HCT116 (cell line): ENCODE measurements around the gene ABCB1. TPM values are rescaled to one million over a fixed set of nuclear protein-coding genes. Genes with fewer than 3 reads are reported as not detected.

Experiments
- ATAC-seq: fragments of 200-7000 bp; cut with Tn5 transposase; 2 replicates; pipeline ENCODE4 v1.9.1; 2020; ENCODE audit warnings: mild to moderate bottlenecking, moderate library complexity
- BruUV-seq: library from RNA; stranded (reverse); fragments of 400-500 nt; replicated peaks from 2 replicates; lab custom pipeline; 2021; lab: Mats Ljungman, UMichigan
- CTCF ChIA-PET: fragments of 300-600 bp; sonication (Branson Sonifier 250); formaldehyde crosslinking; loops from one replicate; lab custom pipeline; 2021; ENCODE audit warnings: antibody characterized with exemption; lab: Charles Lee
- POLR2A ChIA-PET: fragments of 300-600, 350-600 bp; sonication (Branson Sonifier 250); formaldehyde crosslinking; loops from one replicate; lab custom pipeline; 2021; ENCODE audit warnings: antibody characterized with exemption; lab: Charles Lee
- RAD21 ChIA-PET, 2 experiments: fragments of 300-600 bp; sonication (Branson Sonifier 250); formaldehyde crosslinking; loops; one replicate each; lab custom pipeline; 2023; ENCODE audit warnings: low total read pairs in 2 of 2; ENCODE audit not compliant: uncharacterized antibody in 2 of 2, unreplicated experiment in 2 of 2, low non-redundant PET in 1 of 2; lab: Charles Lee
- DNase-seq: peaks from one replicate; pipeline ENCODE4 v3.0.0-alpha.2; 2010; ENCODE audit warnings: low read depth, low spot score
- H2AFZ ChIP-seq: fragments of 200-600 bp; shearing (Covaris generic), sonication (generic); 2 replicates; pipeline ENCODE4 v1.6.1; 2017; ENCODE audit warnings: low read depth, mixed run types, mixed read lengths, antibody characterized with exemption, low read length; ENCODE audit not compliant: poor library complexity, severe bottlenecking
- H3K27ac ChIP-seq: 2 replicates; pipeline ENCODE4 v1.5.1; 2012; ENCODE audit warnings: low read depth, low read length
- H3K27me3 ChIP-seq: fragments of 200-600 bp; sonication (generic); 2 replicates; pipeline ENCODE4 v1.6.1; 2016; ENCODE audit warnings: mixed run types, low read length, mixed read lengths; ENCODE audit not compliant: insufficient read depth
- H3K36me3 ChIP-seq, 2 experiments: fragments of 200-500 bp in 1 of 2; fragments of 200-600 bp in 1 of 2; sonication (Bioruptor generic) in 1 of 2; sonication (generic) in 1 of 2; 2 replicates each; pipeline versions ENCODE4 v1.5.1 to v1.6.1; 2014 to 2016; ENCODE audit warnings: low read length in 2 of 2, inconsistent platforms in 1 of 2, mixed read lengths in 1 of 2, mixed run types in 1 of 2; ENCODE audit not compliant: insufficient read depth in 2 of 2, control insufficient read depth in 1 of 2
- H3K4me1 ChIP-seq, 2 experiments: fragments of 200-600 bp in 1 of 2; sonication (generic) in 1 of 2; 2 replicates each; pipeline versions ENCODE4 v1.5.1 to v1.6.1; 2012 to 2017; ENCODE audit warnings: low read length in 2 of 2, inconsistent platforms in 1 of 2, mild to moderate bottlenecking in 1 of 2, mixed read lengths in 1 of 2, mixed run types in 1 of 2, moderate library complexity in 1 of 2; ENCODE audit not compliant: insufficient read depth in 2 of 2, control insufficient read depth in 1 of 2
- H3K4me2 ChIP-seq: fragments of 200-600 bp; sonication (generic); 2 replicates; pipeline ENCODE4 v1.6.1; 2017; ENCODE audit warnings: mixed run types, low read length, mixed read lengths
- H3K4me3 ChIP-seq, 2 experiments: fragments of 200-600 bp in 1 of 2; sonication (generic) in 1 of 2; replicated peaks in 1 of 2; 2 replicates each; pipeline ENCODE4 v1.5.1; 2011 to 2016; ENCODE audit warnings: low read length in 2 of 2, control low read depth in 1 of 2, low read depth in 1 of 2, mild to moderate bottlenecking in 1 of 2, mixed read lengths in 1 of 2, mixed run types in 1 of 2
- H3K79me2 ChIP-seq: fragments of 200-600 bp; sonication (generic); 2 replicates; pipeline ENCODE4 v1.6.1; 2017; ENCODE audit warnings: mild to moderate bottlenecking, mixed run types, low read length, moderate library complexity, mixed read lengths; ENCODE audit not compliant: insufficient read depth
- H3K9ac ChIP-seq: fragments of 200-600 bp; sonication (generic); 2 replicates; pipeline ENCODE4 v1.6.1; 2016; ENCODE audit warnings: low read length, mixed read lengths
- H3K9me2 ChIP-seq: fragments of 200-600 bp; sonication (generic), shearing (Covaris generic); 2 replicates; pipeline ENCODE4 v1.6.1; 2017; ENCODE audit warnings: mixed run types, mild to moderate bottlenecking, moderate library complexity; ENCODE audit not compliant: insufficient read depth
- H3K9me3 ChIP-seq, 2 experiments: fragments of 200-500 bp in 1 of 2; fragments of 200-600 bp in 1 of 2; sonication (Bioruptor generic) in 1 of 2; sonication (generic) in 1 of 2; 2 replicates each; pipeline ENCODE4 v1.6.1; 2014 to 2017; ENCODE audit warnings: low read length in 2 of 2, mixed read lengths in 2 of 2, inconsistent platforms in 1 of 2, low read depth in 1 of 2, mild to moderate bottlenecking in 1 of 2, mixed run types in 1 of 2, moderate library complexity in 1 of 2; ENCODE audit not compliant: control insufficient read depth in 1 of 2, insufficient read depth in 1 of 2
- H4K20me1 ChIP-seq: fragments of 200-600 bp; sonication (generic), shearing (Covaris generic); 2 replicates; pipeline ENCODE4 v1.6.1; 2017; ENCODE audit warnings: mixed run types, mild to moderate bottlenecking, moderate library complexity; ENCODE audit not compliant: insufficient read depth
- CEBPB ChIP-seq: IDR thresholded peaks from 2 replicates; pipeline ENCODE4 v1.6.1; 2012; ENCODE audit warnings: low read depth
- ELF1 ChIP-seq: IDR thresholded peaks from 2 replicates; pipeline ENCODE4 v1.6.1; 2012; ENCODE audit warnings: low read depth, borderline replicate concordance
- EZH2 ChIP-seq: fragments of 200-600 bp; sonication (generic); IDR thresholded peaks from 2 replicates; pipeline ENCODE4 v1.6.1; 2017; ENCODE audit warnings: antibody characterized with exemption, mixed run types
- JUND ChIP-seq: IDR thresholded peaks from 2 replicates; pipeline ENCODE4 v1.6.1; 2012
- RAD21 ChIP-seq: IDR thresholded peaks from 2 replicates; pipeline ENCODE4 v1.6.1; 2012; ENCODE audit warnings: low read depth, mild to moderate bottlenecking
- intact Hi-C: fragments of 100-400 bp; cut with micrococcal nuclease; formaldehyde crosslinking; loops from 2 replicates; pipeline ENCODE4 v1.10.0; 2022
- total RNA-seq: library from RNA; stranded (reverse); gene quantifications from one replicate; pipeline ENCODE4 v1.2.1, GENCODE V29; 2021; ENCODE audit not compliant: unreplicated experiment
- TF ChIP-seq, protein P1 (sequence below): IDR thresholded peaks from 2 replicates; pipeline ENCODE4 v1.6.1; 2012
- TF ChIP-seq, protein P2 (sequence below), 3 experiments: fragments of 200-600 bp in 1 of 3; sonication (generic) in 1 of 3; IDR thresholded peaks in 2 of 3; conservative IDR thresholded peaks in 1 of 3; 2 replicates each; pipeline ENCODE4 v1.5.1; 2012 to 2017; ENCODE audit warnings: low read depth in 2 of 3, low read length in 2 of 3, antibody characterized with exemption in 1 of 3, borderline replicate concordance in 1 of 3, control low read depth in 1 of 3, mild to moderate bottlenecking in 1 of 3, mixed read lengths in 1 of 3, mixed run types in 1 of 3, moderate library complexity in 1 of 3; ENCODE audit not compliant: insufficient read depth in 1 of 3
- TF ChIP-seq, protein P3 (sequence below): IDR thresholded peaks from 2 replicates; pipeline ENCODE4 v1.6.1; 2011; ENCODE audit warnings: mild to moderate bottlenecking, low read length, moderate library complexity; ENCODE audit not compliant: insufficient replicate concordance; ENCODE audit errors: extremely low read depth

The ABCB1 gene
- total RNA-seq, 1 experiment from 2014 or later = 1.8 TPM

DNA sequence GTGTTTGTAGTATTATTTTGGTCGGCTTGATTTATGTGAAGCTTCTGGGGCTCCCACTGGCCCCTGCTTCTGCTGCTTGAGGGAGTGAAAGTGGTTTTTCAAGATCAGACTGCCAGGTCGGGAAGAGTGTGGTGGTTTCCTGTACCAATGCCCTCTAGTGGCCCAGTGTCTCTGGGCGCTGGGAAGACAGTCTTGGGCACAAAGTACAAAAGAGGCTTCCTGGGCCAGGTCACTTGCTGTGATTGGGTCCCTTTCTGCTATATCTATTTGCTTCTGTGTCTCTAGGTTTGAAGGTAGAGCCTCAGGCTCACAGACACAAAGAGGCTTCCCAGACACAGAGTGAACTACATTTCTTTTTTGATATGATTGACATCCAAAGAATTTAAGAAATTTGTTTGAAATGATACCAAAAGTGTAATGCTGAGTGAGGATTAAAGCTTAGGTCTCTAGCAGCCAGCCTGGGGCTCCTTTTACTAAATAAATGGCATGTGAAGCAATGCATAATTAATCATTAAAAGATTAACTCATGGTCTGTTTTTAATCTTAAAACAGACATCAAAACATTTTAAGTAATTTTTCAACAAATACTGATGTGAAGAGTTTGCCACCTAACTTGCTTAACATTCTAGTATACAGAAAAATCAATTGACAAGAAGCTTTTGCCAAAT, 36.3 kb downstream of the ABCB1 start:
- ChIA-PET RAD21 (no interaction called here), POLR2A (no interaction called here), CTCF (interaction anchor here (1.2 to 2.5 kb wide), 3 partner anchors 9 to 58 kb away, joined by 4 to 7 read pairs (median 5); no protein-coding TSS in a partner anchor)
- DNase-seq = peak; percentile 38
- H3K27me3 ChIP-seq = no peaks in the 10 kb centered on the region
- TF ChIP-seq ELF1 (no peak), JUND (no peak), EZH2 (no peak), RAD21 (peak; percentile 42)
- TF ChIP-seq, protein P1, sequence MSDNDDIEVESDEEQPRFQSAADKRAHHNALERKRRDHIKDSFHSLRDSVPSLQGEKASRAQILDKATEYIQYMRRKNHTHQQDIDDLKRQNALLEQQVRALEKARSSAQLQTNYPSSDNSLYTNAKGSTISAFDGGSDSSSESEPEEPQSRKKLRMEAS = 0 out of 2 replicates have a peak, but pooled peaks have one; percentile 20
- TF ChIP-seq, protein P2, sequence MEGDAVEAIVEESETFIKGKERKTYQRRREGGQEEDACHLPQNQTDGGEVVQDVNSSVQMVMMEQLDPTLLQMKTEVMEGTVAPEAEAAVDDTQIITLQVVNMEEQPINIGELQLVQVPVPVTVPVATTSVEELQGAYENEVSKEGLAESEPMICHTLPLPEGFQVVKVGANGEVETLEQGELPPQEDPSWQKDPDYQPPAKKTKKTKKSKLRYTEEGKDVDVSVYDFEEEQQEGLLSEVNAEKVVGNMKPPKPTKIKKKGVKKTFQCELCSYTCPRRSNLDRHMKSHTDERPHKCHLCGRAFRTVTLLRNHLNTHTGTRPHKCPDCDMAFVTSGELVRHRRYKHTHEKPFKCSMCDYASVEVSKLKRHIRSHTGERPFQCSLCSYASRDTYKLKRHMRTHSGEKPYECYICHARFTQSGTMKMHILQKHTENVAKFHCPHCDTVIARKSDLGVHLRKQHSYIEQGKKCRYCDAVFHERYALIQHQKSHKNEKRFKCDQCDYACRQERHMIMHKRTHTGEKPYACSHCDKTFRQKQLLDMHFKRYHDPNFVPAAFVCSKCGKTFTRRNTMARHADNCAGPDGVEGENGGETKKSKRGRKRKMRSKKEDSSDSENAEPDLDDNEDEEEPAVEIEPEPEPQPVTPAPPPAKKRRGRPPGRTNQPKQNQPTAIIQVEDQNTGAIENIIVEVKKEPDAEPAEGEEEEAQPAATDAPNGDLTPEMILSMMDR (IDR thresholded peaks at IDR 0.05 in 2 of 3, conservative IDR thresholded peaks at IDR 0.05 in 1 of 3; ENCODE audit: borderline replicate concordance in 1 of 3, insufficient read depth in 1 of 3, low read depth in 2 of 3, low read length in 2 of 3) = peak; percentile 29 to 90 (median 76); a peak in 5 of 6 replicates
- H3K9ac ChIP-seq = no peak overlapping the region
- H3K79me2 ChIP-seq = no peaks in the 10 kb centered on the region
- peak; percentile 100 for ATAC-seq
- H3K9me3 ChIP-seq = no peaks in the 10 kb centered on the region
- H3K9me2 ChIP-seq = no peaks in the 10 kb centered on the region
- H3K27ac ChIP-seq = no peak overlapping the region
- H3K4me3 ChIP-seq = no peak overlapping the region
- H3K4me1 ChIP-seq = peaks cover 0 to 6% of the 10 kb centered on the region in 2 experiments; a peak in 2 of 4 replicates
- H2AFZ ChIP-seq = peak overlapping the region; percentile 97
- BruUV-seq = no TSS peak
- no peaks in the 10 kb centered on the region for H4K20me1 ChIP-seq
- H3K36me3 ChIP-seq = no peaks in the 10 kb centered on the region
- H3K4me2 ChIP-seq = peak overlapping the region; percentile 50; the same call in 1 of the 2 replicates
- intact Hi-C loops = no loop called here

DNA sequence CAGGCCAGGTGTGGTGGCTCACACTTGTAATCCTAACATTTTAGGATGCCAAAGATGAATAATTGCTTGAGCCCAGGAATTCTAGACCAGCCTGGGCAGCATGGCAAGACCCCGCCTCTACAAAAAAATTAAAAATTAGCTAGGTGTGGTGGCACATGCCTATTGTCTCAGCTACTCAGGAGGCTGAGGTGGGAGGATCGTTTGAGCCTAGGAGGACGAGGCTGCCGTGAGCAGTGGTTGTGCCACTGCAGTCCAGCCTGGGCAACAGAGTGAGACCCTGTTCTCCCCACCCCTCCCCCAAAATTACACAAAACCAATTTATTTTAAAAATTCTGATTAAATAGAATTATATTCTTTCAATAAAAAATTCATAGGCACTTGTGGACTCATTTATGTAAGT, 39.0 kb downstream of the ABCB1 start:
- CTCF ChIA-PET = no interaction called here
- peaks cover 0 to 6% of the 10 kb centered on the region in 2 experiments; a peak in 2 of 4 replicates for H3K4me1 ChIP-seq
- intact Hi-C loops = no loop called here
- H3K4me3 ChIP-seq = no peak overlapping the region
- BruUV-seq = no TSS peak
- RAD21 ChIA-PET = no interaction called here
- H2AFZ ChIP-seq = no peak overlapping the region
- no peak overlapping the region for H3K27ac ChIP-seq
- DNase-seq (no peak), ATAC-seq (no peak)
- H3K4me2 ChIP-seq = no peak overlapping the region
- POLR2A ChIA-PET = no interaction called here
- H3K36me3 ChIP-seq = no peaks in the 10 kb centered on the region
- no peaks in the 10 kb centered on the region for H3K9me2 ChIP-seq
- no peaks in the 10 kb centered on the region for H3K79me2 ChIP-seq
- H3K9ac ChIP-seq = no peak overlapping the region
- no peaks in the 10 kb centered on the region for H3K27me3 ChIP-seq
- H4K20me1 ChIP-seq = no peaks in the 10 kb centered on the region
- TF ChIP-seq EZH2 = no peak
- TF ChIP-seq, protein P3, sequence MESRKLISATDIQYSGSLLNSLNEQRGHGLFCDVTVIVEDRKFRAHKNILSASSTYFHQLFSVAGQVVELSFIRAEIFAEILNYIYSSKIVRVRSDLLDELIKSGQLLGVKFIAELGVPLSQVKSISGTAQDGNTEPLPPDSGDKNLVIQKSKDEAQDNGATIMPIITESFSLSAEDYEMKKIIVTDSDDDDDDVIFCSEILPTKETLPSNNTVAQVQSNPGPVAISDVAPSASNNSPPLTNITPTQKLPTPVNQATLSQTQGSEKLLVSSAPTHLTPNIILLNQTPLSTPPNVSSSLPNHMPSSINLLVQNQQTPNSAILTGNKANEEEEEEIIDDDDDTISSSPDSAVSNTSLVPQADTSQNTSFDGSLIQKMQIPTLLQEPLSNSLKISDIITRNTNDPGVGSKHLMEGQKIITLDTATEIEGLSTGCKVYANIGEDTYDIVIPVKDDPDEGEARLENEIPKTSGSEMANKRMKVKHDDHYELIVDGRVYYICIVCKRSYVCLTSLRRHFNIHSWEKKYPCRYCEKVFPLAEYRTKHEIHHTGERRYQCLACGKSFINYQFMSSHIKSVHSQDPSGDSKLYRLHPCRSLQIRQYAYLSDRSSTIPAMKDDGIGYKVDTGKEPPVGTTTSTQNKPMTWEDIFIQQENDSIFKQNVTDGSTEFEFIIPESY = no peak
- no peak for TF ChIP-seq CEBPB
- H3K9me3 ChIP-seq = no peaks in the 10 kb centered on the region
